HG02610 (cell line): ENCODE measurements around the gene ENAH.

Experiments
- ATAC-seq: cut with Tn5 transposase; IDR thresholded peaks from one replicate; pipeline ENCODE4 v1.9.1; 2021; ENCODE audit warnings: mild to moderate bottlenecking, moderate library complexity; ENCODE audit not compliant: unreplicated experiment

The ENAH gene

GRCh38 chr1:225508538-225509375 is 144.2 kb downstream of the ENAH start:
- ATAC-seq, result no peak

GRCh38 chr1:225506727-225507126 is 146.2 kb downstream of the ENAH start:
- ATAC-seq, result no peak

- ATAC-seq, result no peak
Measured at GRCh38 chr1:225504776-225505175, 148.1 kb downstream of the ENAH start.

GRCh38 chr1:225500624-225501192 is 152.2 kb downstream of the ENAH start:
- no peak for ATAC-seq

- ATAC-seq, result peak; percentile 74
Measured at GRCh38 chr1:225498549-225499136, 154.3 kb downstream of the ENAH start.

- no peak for ATAC-seq
Measured at GRCh38 chr1:225494789-225495359, 158.0 kb downstream of the ENAH start.

GRCh38 chr1:225493591-225494246 is 159.2 kb downstream of the ENAH start:
- no peak for ATAC-seq

GRCh38 chr1:225488676-225489075 is 164.2 kb downstream of the ENAH start:
- ATAC-seq, result no peak

GRCh38 chr1:225486856-225487255 is 166.1 kb downstream of the ENAH start:
- no peak for ATAC-seq

- ATAC-seq, result no peak
Measured at GRCh38 chr1:225485991-225486530, 166.9 kb downstream of the ENAH start.

- no peak for ATAC-seq
Measured at GRCh38 chr1:225485226-225485625, 167.7 kb downstream of the ENAH start.

- ATAC-seq, result no peak
Measured at GRCh38 chr1:225484657-225485214, 168.2 kb downstream of the ENAH start.

- ATAC-seq, result no peak
Measured at GRCh38 chr1:225483818-225484656, 168.9 kb downstream of the ENAH start.

- ATAC-seq, result no peak
Measured at GRCh38 chr1:225482421-225482950, 170.4 kb downstream of the ENAH start.

GRCh38 chr1:225481738-225482137 is 171.2 kb downstream of the ENAH start:
- ATAC-seq, result no peak

- peak; percentile 64 for ATAC-seq
Measured at GRCh38 chr1:225480825-225481434, 172.0 kb downstream of the ENAH start.

GRCh38 chr1:225479996-225480720 is 172.8 kb downstream of the ENAH start:
- ATAC-seq, result no peak

- no peak for ATAC-seq
Measured at GRCh38 chr1:225479341-225479740, 173.6 kb downstream of the ENAH start.
